Ascending aorta (tissue), 2 donors: ENCODE measurements around the gene DVL1. TPM values are rescaled to one million over a fixed set of nuclear protein-coding genes. Genes with fewer than 3 reads are reported as not detected.
"Not testable (repeated sequence)": the region's sequence is repeated elsewhere in the genome, so short reads cannot be mapped to it uniquely, and the experiment has no call there.

ENCODE experiments used
- DNase-seq, 2 donors: peaks; one replicate each; pipeline ENCODE4 v3.0.0-alpha.2; 2019; ENCODE audit warnings: low spot score in 2 of 2
- H3K27ac ChIP-seq, 2 donors: fragments of 200-600 bp; sonication (generic); one replicate each; pipeline ENCODE4 v1.5.1; 2016 to 2017; ENCODE audit warnings: mild to moderate bottlenecking in 1 of 2
- H3K27me3 ChIP-seq: fragments of 200-600 bp; sonication (generic); one replicate; pipeline ENCODE4 v1.5.1; 2017
- H3K36me3 ChIP-seq, 2 donors: fragments of 200-600 bp; sonication (generic); one replicate each; pipeline ENCODE4 v1.5.1; 2016
- H3K4me1 ChIP-seq, 2 donors: fragments of 200-600 bp; sonication (generic); one replicate each; pipeline ENCODE4 v1.5.1; 2016 to 2017; ENCODE audit warnings: mild to moderate bottlenecking in 1 of 2
- H3K4me3 ChIP-seq, 2 donors: fragments of 200-600 bp; sonication (generic); one replicate each; pipeline ENCODE4 v1.5.1; 2016 to 2017; ENCODE audit warnings: mild to moderate bottlenecking in 1 of 2
- H3K9me3 ChIP-seq, 2 donors: fragments of 200-600 bp; sonication (generic); one replicate each; pipeline ENCODE4 v1.5.1; 2016
- CTCF ChIP-seq, 3 experiments: fragments of 200-600 bp in 2 of 3; fragments of 450-650 bp in 1 of 3; sonication (generic) in 2 of 3; IDR thresholded peaks; one replicate each; pipeline ENCODE4 v1.5.1; 2016 to 2019; ENCODE audit warnings: antibody characterized with exemption in 3 of 3, mild to moderate bottlenecking in 1 of 3, moderate library complexity in 1 of 3
- intact Hi-C: fragments of 100-400 bp; cut with DNase I; formaldehyde crosslinking; loops from one replicate; pipeline ENCODE4 v1.15.1; 2023
- total RNA-seq: library from RNA; depleted of rRNA; stranded (reverse); fragments of >200 nt; gene quantifications from one replicate; pipeline ENCODE4 v1.1.0, GENCODE V29; 2016

DVL1 gene
- total RNA-seq, 1 donor from 2014 or later = 66.7 TPM

- no peak for DNase-seq
- H3K9me3 ChIP-seq = no peaks in the 10 kb centered on the region
- no peaks in the 10 kb centered on the region for H3K27me3 ChIP-seq
- intact Hi-C loops = no loop called here
- H3K27ac ChIP-seq = peak overlapping the region; percentile 70 to 74
- H3K36me3 ChIP-seq = peaks cover 50 to 60% of the 10 kb centered on the region in 2 donors
- peaks cover 3 to 23% of the 10 kb centered on the region in 2 donors for H3K4me1 ChIP-seq
- H3K4me3 ChIP-seq = no peak overlapping the region
- TF ChIP-seq CTCF (IDR thresholded peaks at IDR 0.05) = no peak
Observed at GRCh38 chr1:1317420-1317819, 31.8 kb downstream of the DVL1 start.

- H3K27ac ChIP-seq, H3K9me3 ChIP-seq, intact Hi-C loops, H3K4me3 ChIP-seq, DNase-seq, H3K27me3 ChIP-seq: not testable (repeated sequence)
- H3K4me1 ChIP-seq = peaks cover 3 to 15% of the 10 kb centered on the region in 2 donors
- peaks cover 62 to 64% of the 10 kb centered on the region in 2 donors for H3K36me3 ChIP-seq
Observed at GRCh38 chr1:1316199-1316598, 33.0 kb downstream of the DVL1 start.

GRCh38 chr1:1315435-1315954, 33.7 kb downstream of the DVL1 start:
- DNase-seq = no peak
- TF ChIP-seq CTCF (IDR thresholded peaks at IDR 0.05) = no peak
- Histone ChIP-seq H3K9me3 (no peaks in the 10 kb centered on the region), H3K27me3 (no peaks in the 10 kb centered on the region), H3K27ac (no peak overlapping the region), H3K36me3 (peaks cover 67 to 70% of the 10 kb centered on the region in 2 donors), H3K4me3 (no peak overlapping the region), H3K4me1 (peaks cover 3 to 12% of the 10 kb centered on the region in 2 donors)
- intact Hi-C loops = no loop called here

GRCh38 chr1:1314678-1315335, 34.4 kb downstream of the DVL1 start:
- Histone ChIP-seq H3K4me3 (no peak overlapping the region), H3K27ac (no peak overlapping the region), H3K27me3 (no peaks in the 10 kb centered on the region), H3K9me3 (no peaks in the 10 kb centered on the region), H3K36me3 (peaks cover 60 to 71% of the 10 kb centered on the region in 2 donors), H3K4me1 (peaks cover 3 to 14% of the 10 kb centered on the region in 2 donors)
- no peak for DNase-seq
- intact Hi-C loops = no loop called here
- TF ChIP-seq CTCF (IDR thresholded peaks at IDR 0.05) = no peak

GRCh38 chr1:1314237-1314586, 35.0 kb downstream of the DVL1 start:
- intact Hi-C loops = no loop called here
- no peak for DNase-seq
- H3K4me3 ChIP-seq = no peak overlapping the region
- no peaks in the 10 kb centered on the region for H3K27me3 ChIP-seq
- no peak overlapping the region for H3K27ac ChIP-seq
- no peaks in the 10 kb centered on the region for H3K9me3 ChIP-seq
- TF ChIP-seq CTCF (IDR thresholded peaks at IDR 0.05) = no peak
- peaks cover 54 to 67% of the 10 kb centered on the region in 2 donors for H3K36me3 ChIP-seq
- H3K4me1 ChIP-seq = peaks cover 3 to 20% of the 10 kb centered on the region in 2 donors

GRCh38 chr1:1313500-1314236, 35.5 kb downstream of the DVL1 start:
- peaks cover under 1 to 20% of the 10 kb centered on the region in 2 donors for H3K4me1 ChIP-seq
- DNase-seq = no peak
- intact Hi-C loops = no loop called here
- H3K27me3 ChIP-seq = no peaks in the 10 kb centered on the region
- no peak for TF ChIP-seq CTCF (IDR thresholded peaks at IDR 0.05)
- H3K4me3 ChIP-seq = no peak overlapping the region
- no peaks in the 10 kb centered on the region for H3K9me3 ChIP-seq
- peaks cover 50 to 63% of the 10 kb centered on the region in 2 donors for H3K36me3 ChIP-seq
- H3K27ac ChIP-seq = no peak overlapping the region
